Loucy (cell line): Measurements from ENCODE around the gene FZD8.

Experiments used
- CTCF ChIP-seq: fragments of 200-600 bp; sonication (generic); conservative IDR thresholded peaks from 2 replicates; pipeline ENCODE4 v1.5.1; 2014; ENCODE audit warnings: mild to moderate bottlenecking, antibody characterized with exemption, low read length
- EZH2phosphoT487 ChIP-seq: fragments of 200-600 bp; IDR thresholded peaks from 2 replicates; pipeline ENCODE4 v1.6.1; 2018; ENCODE audit warnings: antibody characterized with exemption, mild to moderate bottlenecking, moderate library complexity, borderline replicate concordance

GRCh38 chr10:35691522-35692236, 49.6 kb upstream of the FZD8 start:
- TF ChIP-seq EZH2phosphoT487 (no peak), CTCF (no peak)
